HEK293T (cell line): ENCODE data around the gene OTOP3.

Source experiments
- BHLHE40 ChIP-seq: fragments of 450-650 bp; IDR thresholded peaks from 2 replicates; pipeline ENCODE4 v1.6.1; 2016; ENCODE audit warnings: mild to moderate bottlenecking, moderate library complexity, borderline replicate concordance
- CTBP1 ChIP-seq: fragments of 450-650 bp; IDR thresholded peaks from 2 replicates; pipeline ENCODE4 v1.6.1; 2016; ENCODE audit warnings: borderline replicate concordance
- ELF4 ChIP-seq: fragments of 450-650 bp; IDR thresholded peaks from 2 replicates; pipeline ENCODE4 v1.6.1; 2017; ENCODE audit warnings: antibody characterized with exemption
- FOXA1 ChIP-seq: fragments of 450-650 bp; IDR thresholded peaks from 2 replicates; pipeline ENCODE4 v1.6.1; 2016; ENCODE audit warnings: mild to moderate bottlenecking
- FOXK2 ChIP-seq: fragments of 450-650 bp; IDR thresholded peaks from 2 replicates; pipeline ENCODE4 v1.6.1; 2016; ENCODE audit warnings: mild to moderate bottlenecking
- FOXM1 ChIP-seq: fragments of 450-650 bp; IDR thresholded peaks from 2 replicates; pipeline ENCODE4 v1.6.1; 2017; ENCODE audit warnings: mild to moderate bottlenecking, borderline replicate concordance
- HDGF ChIP-seq: fragments of 450-650 bp; IDR thresholded peaks from 2 replicates; pipeline ENCODE4 v1.6.1; 2017; ENCODE audit warnings: antibody characterized with exemption, borderline replicate concordance
- LEF1 ChIP-seq: fragments of 450-650 bp; IDR thresholded peaks from 2 replicates; pipeline ENCODE4 v1.6.1; 2017; ENCODE audit warnings: mild to moderate bottlenecking, borderline replicate concordance
- NFRKB ChIP-seq: fragments of 450-650 bp; IDR thresholded peaks from 2 replicates; pipeline ENCODE4 v1.6.1; 2016; ENCODE audit warnings: mild to moderate bottlenecking, moderate library complexity
- SP1 ChIP-seq: fragments of 450-650 bp; IDR thresholded peaks from 2 replicates; pipeline ENCODE4 v1.6.1; 2017
- SUZ12 ChIP-seq: fragments of 450-650 bp; IDR thresholded peaks from 2 replicates; pipeline ENCODE4 v1.6.1; 2016; ENCODE audit warnings: mild to moderate bottlenecking
- ZNF384 ChIP-seq: fragments of 450-650 bp; IDR thresholded peaks from 2 replicates; pipeline ENCODE4 v1.6.1; 2016

GRCh38 chr17:74949455-74950115 is 13.9 kb downstream of the OTOP3 start:
- TF ChIP-seq SP1 = no peak
- TF ChIP-seq SUZ12 = no peak
- no peak for TF ChIP-seq ELF4
- no peak for TF ChIP-seq FOXA1
- TF ChIP-seq BHLHE40 = no peak
- no peak for TF ChIP-seq CTBP1
- TF ChIP-seq ZNF384 = no peak
- TF ChIP-seq FOXM1 = no peak
- TF ChIP-seq NFRKB = no peak
- no peak for TF ChIP-seq LEF1
- no peak for TF ChIP-seq FOXK2
- TF ChIP-seq HDGF = no peak
